Measurements from ENCODE around the gene NELFB.
A peak's percentile ranks its signal among the peaks of the same experiment; 100 is the strongest.

NELFB gene

GRCh38 chr9:137293094-137293481 is 38.0 kb downstream of the NELFB start:
- no peak for DNase-seq

GRCh38 chr9:137293482-137294090 is 38.5 kb downstream of the NELFB start:
- no peak for DNase-seq

GRCh38 chr9:137294091-137294680 is 39.1 kb downstream of the NELFB start:
- DNase-seq = no peak

- DNase-seq = no peak
These were observed 39.6 kb downstream of the NELFB start for GRCh38 chr9:137294681-137295237.

GRCh38 chr9:137295238-137295811 is 40.2 kb downstream of the NELFB start:
- no peak for DNase-seq

GRCh38 chr9:137295849-137296669 is 40.9 kb downstream of the NELFB start:
- DNase-seq = no peak

- no peak for DNase-seq
These were observed 41.8 kb downstream of the NELFB start for GRCh38 chr9:137296670-137297664.

GRCh38 chr9:137297966-137298365 is 42.8 kb downstream of the NELFB start:
- DNase-seq = no peak

- no peak for DNase-seq
These were observed 43.5 kb downstream of the NELFB start for GRCh38 chr9:137298401-137299202.

GRCh38 chr9:137299203-137299565 is 44.1 kb downstream of the NELFB start:
- DNase-seq = no peak

- no peak for DNase-seq
These were observed 44.8 kb downstream of the NELFB start for GRCh38 chr9:137299938-137300337.

GRCh38 chr9:137300567-137301080 is 45.5 kb downstream of the NELFB start:
- no peak for DNase-seq

GRCh38 chr9:137301081-137301947 is 46.2 kb downstream of the NELFB start:
- DNase-seq = no peak

GRCh38 chr9:137302118-137302448 is 47.0 kb downstream of the NELFB start, which contains the start of gene NRARP:
NRARP (minus strand) TSS chr9:137302271; CDS start chr9:137301928, 343 bp downstream.
- peak; percentile 57 to 95 for DNase-seq

GRCh38 chr9:137302449-137303150 is 47.5 kb downstream of the NELFB start:
- DNase-seq = peak; percentile 27 to 95

- DNase-seq = no peak
These were observed 48.2 kb downstream of the NELFB start for GRCh38 chr9:137303151-137303892.

GRCh38 chr9:137303893-137304382 is 48.8 kb downstream of the NELFB start:
- DNase-seq = no peak

GRCh38 chr9:137304383-137305059 is 49.4 kb downstream of the NELFB start:
- DNase-seq = no peak

Data from bone marrow (tissue), 2 donors.